ENCODE measurements around the gene PDE4C. TPM values are rescaled to one million over a fixed set of nuclear protein-coding genes. Genes with fewer than 3 reads are reported as not detected.
A peak's percentile ranks its signal among the peaks of the same experiment; 100 is the strongest.

PDE4C gene
- total and polyA plus RNA-seq, 9 of the 15 experiments (the other 6 are each of a cell fraction or from before 2014, with no cell fraction given): 0.04 to 0.91 (median 0.20) TPM; not detected in 1

DNA sequence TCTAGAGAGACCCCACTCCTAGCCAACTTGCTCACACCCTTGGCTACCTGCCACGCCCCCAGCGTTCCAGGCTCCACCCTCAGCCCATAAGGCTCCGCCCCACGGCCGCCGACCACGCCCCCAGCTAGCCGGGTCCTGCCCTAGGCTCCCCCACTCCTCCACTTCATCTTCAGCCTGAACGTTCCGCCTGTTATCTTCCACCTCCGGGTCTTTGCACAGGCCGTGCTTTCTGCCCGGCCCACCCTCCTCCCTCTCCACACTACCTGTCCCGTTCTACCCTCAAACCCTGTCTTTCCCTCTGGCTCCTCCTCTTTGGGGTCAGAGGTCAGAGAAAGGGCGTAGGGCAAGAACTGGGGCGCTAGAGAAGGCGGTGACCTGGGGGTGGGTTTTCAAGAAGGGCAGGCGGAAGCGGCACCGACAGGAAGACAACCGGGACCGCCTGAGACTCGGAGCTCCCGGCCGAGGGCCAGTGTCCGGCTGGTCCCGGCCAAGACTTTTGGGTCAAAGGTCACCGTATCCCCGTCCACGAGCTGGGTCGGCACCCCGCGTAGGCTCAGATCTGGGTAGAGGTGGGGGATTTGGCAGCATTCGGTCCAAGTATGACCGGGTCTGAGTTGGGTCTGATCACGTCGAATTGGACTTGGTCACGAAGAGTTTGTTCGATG lies 2.2 kb downstream of the PDE4C start:
- 0% methylated on average over 29 of the region's 39 CpGs for WGBS (ENCODE audit: insufficient coverage, low coverage, missing lambda C conversion rate)
- intact Hi-C loops (cut with micrococcal nuclease): no loop called here
- TF ChIP-seq MECOM (CRISPR knock-in tag; IDR thresholded peaks at IDR 0.05) (0 out of 2 replicates have a peak, but pooled peaks have one; percentile 5), SMARCE1 (IDR thresholded peaks at IDR 0.05) (peak; percentile 46; the same call in 1 of the 2 replicates), BACH1 (tag; IDR thresholded peaks at IDR 0.05) (no peak), RBBP5 (IDR thresholded peaks at IDR 0.05; ENCODE audit: borderline replicate concordance, insufficient read depth, low read length, poor library complexity, severe bottlenecking) (peak; percentile 56), RAD51 (IDR thresholded peaks at IDR 0.05; ENCODE audit: borderline replicate concordance, low read depth) (no peak), EHMT2 (IDR thresholded peaks at IDR 0.05) (peak; percentile 48; the same call in 1 of the 2 replicates), CREM (IDR thresholded peaks at IDR 0.05; ENCODE audit: low read depth) (peak; percentile 77), NCOR1 (IDR thresholded peaks at IDR 0.05) (peak; percentile 51; the same call in 1 of the 2 replicates), MYNN (IDR thresholded peaks at IDR 0.05) (peak; percentile 64; the same call in 1 of the 2 replicates), MYNN (CRISPR knock-in tag; IDR thresholded peaks at IDR 0.05) (no peak), TBP (optimal IDR thresholded peaks at IDR 0.05; ENCODE audit: low read depth, low read length) (peak; percentile 62), ARNT (IDR thresholded peaks at IDR 0.05) (peak; percentile 84 to 90; a peak in 3 of 4 replicates), EP400 (IDR thresholded peaks at IDR 0.05) (peak; percentile 55; the same call in 1 of the 2 replicates), CBFA2T3 (IDR thresholded peaks at IDR 0.05) (peak; percentile 34; the same call in 1 of the 2 replicates), KDM1A (IDR thresholded peaks at IDR 0.05) (0 out of 4 replicates have a peak, but pooled peaks of 1 of the 2 experiments have one; percentile 37)
- TF ChIP-seq, protein P1, sequence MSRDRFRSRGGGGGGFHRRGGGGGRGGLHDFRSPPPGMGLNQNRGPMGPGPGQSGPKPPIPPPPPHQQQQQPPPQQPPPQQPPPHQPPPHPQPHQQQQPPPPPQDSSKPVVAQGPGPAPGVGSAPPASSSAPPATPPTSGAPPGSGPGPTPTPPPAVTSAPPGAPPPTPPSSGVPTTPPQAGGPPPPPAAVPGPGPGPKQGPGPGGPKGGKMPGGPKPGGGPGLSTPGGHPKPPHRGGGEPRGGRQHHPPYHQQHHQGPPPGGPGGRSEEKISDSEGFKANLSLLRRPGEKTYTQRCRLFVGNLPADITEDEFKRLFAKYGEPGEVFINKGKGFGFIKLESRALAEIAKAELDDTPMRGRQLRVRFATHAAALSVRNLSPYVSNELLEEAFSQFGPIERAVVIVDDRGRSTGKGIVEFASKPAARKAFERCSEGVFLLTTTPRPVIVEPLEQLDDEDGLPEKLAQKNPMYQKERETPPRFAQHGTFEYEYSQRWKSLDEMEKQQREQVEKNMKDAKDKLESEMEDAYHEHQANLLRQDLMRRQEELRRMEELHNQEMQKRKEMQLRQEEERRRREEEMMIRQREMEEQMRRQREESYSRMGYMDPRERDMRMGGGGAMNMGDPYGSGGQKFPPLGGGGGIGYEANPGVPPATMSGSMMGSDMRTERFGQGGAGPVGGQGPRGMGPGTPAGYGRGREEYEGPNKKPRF (IDR thresholded peaks at IDR 0.05; ENCODE audit: low read depth, low read length): no peak
- TF ChIP-seq, protein P2, sequence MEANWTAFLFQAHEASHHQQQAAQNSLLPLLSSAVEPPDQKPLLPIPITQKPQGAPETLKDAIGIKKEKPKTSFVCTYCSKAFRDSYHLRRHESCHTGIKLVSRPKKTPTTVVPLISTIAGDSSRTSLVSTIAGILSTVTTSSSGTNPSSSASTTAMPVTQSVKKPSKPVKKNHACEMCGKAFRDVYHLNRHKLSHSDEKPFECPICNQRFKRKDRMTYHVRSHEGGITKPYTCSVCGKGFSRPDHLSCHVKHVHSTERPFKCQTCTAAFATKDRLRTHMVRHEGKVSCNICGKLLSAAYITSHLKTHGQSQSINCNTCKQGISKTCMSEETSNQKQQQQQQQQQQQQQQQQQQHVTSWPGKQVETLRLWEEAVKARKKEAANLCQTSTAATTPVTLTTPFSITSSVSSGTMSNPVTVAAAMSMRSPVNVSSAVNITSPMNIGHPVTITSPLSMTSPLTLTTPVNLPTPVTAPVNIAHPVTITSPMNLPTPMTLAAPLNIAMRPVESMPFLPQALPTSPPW (CRISPR knock-in tag; IDR thresholded peaks at IDR 0.05): peak; percentile 72
- TF ChIP-seq, protein P3, sequence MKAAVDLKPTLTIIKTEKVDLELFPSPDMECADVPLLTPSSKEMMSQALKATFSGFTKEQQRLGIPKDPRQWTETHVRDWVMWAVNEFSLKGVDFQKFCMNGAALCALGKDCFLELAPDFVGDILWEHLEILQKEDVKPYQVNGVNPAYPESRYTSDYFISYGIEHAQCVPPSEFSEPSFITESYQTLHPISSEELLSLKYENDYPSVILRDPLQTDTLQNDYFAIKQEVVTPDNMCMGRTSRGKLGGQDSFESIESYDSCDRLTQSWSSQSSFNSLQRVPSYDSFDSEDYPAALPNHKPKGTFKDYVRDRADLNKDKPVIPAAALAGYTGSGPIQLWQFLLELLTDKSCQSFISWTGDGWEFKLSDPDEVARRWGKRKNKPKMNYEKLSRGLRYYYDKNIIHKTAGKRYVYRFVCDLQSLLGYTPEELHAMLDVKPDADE (conservative IDR thresholded peaks at IDR 0.05; ENCODE audit: control insufficient read depth, low read depth, low read length): 0 out of 2 replicates have a peak, but pooled peaks have one; percentile 27

More for the DNA sequence above, 2.2 kb downstream of the PDE4C start:
- Histone ChIP-seq H3K9ac (ENCODE audit: insufficient read depth in 1 of 2, low read depth in 2 of 2, low read length in 2 of 2) (peak overlapping the region; percentile 83 to 92), H3K4me3 (peak overlapping the region; percentile 48), H3K27me3 (ENCODE audit: control insufficient read depth in 2 of 2, insufficient read depth in 2 of 2, low read length in 2 of 2) (no peaks in the 10 kb centered on the region), H3K27ac (ENCODE audit: extremely low read depth, low read depth, low read length) (peak overlapping the region; percentile 84), H2AFZ (ENCODE audit: low read depth, low read length) (peak overlapping the region; percentile 96), H3K79me2 (ENCODE audit: control insufficient read depth, insufficient read depth, low read length) (no peaks in the 10 kb centered on the region), H3K4me1 (replicated peaks in 1 of 2; ENCODE audit: control insufficient read depth in 2 of 2, insufficient read depth in 2 of 2, low read length in 2 of 2) (peaks cover 23 to 61% of the 10 kb centered on the region in 2 experiments; a peak in 4 of 5 replicates), H4K20me1 (replicated peaks; ENCODE audit: control insufficient read depth, insufficient read depth, low read length) (peaks cover 5% of the 10 kb centered on the region; the same call in 1 of the 2 replicates), H3K4me2 (ENCODE audit: insufficient read depth, low read length) (peak overlapping the region; percentile 87), H3K9me3 (replicated peaks; ENCODE audit: control insufficient read depth, insufficient read depth, low read depth, low read length) (no peaks in the 10 kb centered on the region), H3K9me1 (ENCODE audit: control insufficient read depth, insufficient read depth, low read length) (no peaks in the 10 kb centered on the region), H3K36me3 (ENCODE audit: control insufficient read depth, insufficient read depth, low read length) (no peaks in the 10 kb centered on the region)
- FAIRE-seq (no peak), DNase-seq (ENCODE audit: extremely low read depth in 1 of 4, low spot score in 3 of 4) (peak; percentile 93 to 96 (median 95)), ATAC-seq (peak; percentile 79)
- ChIA-PET CTCF (ENCODE audit: low intra/inter-chr PET ratio) (interaction anchor here (0.5 kb wide), 1 partner anchor 12 kb away, joined by 4 read pairs; no protein-coding TSS in a partner anchor), POLR2A (interaction anchor here (0.6 to 2.3 kb wide), 26 partner anchors 10 to 1707 kb away, joined by 3 to 23 read pairs (median 4); partner anchors contain the start of genes GDF15, IFI30, JUND and MPV17L2)
- BruUV-seq (replicated peaks): no TSS peak
- in situ Hi-C loops (cut with MboI): no loop called here
